Erythroblast (primary cell): ENCODE data around the gene MRPL10.
A peak's percentile ranks its signal among the peaks of the same experiment; 100 is the strongest.
"Not testable (repeated sequence)": the region's sequence is repeated elsewhere in the genome, so short reads cannot be mapped to it uniquely, and the experiment has no call there.

ENCODE experiments used
- DNase-seq, 2 experiments: peaks; one replicate each; lab custom pipeline; 2025; lab: John Stamatoyannopoulos, UW
- GATA1 ChIP-seq: IDR thresholded peaks from 2 replicates; pipeline ENCODE4 v1.6.1; 2011; ENCODE audit warnings: low read depth, mild to moderate bottlenecking, control low read depth, low read length, moderate library complexity
- POLR2A ChIP-seq: IDR thresholded peaks from 2 replicates; pipeline ENCODE4 v1.6.1; 2011; ENCODE audit warnings: mild to moderate bottlenecking, low read length

MRPL10 gene

DNA sequence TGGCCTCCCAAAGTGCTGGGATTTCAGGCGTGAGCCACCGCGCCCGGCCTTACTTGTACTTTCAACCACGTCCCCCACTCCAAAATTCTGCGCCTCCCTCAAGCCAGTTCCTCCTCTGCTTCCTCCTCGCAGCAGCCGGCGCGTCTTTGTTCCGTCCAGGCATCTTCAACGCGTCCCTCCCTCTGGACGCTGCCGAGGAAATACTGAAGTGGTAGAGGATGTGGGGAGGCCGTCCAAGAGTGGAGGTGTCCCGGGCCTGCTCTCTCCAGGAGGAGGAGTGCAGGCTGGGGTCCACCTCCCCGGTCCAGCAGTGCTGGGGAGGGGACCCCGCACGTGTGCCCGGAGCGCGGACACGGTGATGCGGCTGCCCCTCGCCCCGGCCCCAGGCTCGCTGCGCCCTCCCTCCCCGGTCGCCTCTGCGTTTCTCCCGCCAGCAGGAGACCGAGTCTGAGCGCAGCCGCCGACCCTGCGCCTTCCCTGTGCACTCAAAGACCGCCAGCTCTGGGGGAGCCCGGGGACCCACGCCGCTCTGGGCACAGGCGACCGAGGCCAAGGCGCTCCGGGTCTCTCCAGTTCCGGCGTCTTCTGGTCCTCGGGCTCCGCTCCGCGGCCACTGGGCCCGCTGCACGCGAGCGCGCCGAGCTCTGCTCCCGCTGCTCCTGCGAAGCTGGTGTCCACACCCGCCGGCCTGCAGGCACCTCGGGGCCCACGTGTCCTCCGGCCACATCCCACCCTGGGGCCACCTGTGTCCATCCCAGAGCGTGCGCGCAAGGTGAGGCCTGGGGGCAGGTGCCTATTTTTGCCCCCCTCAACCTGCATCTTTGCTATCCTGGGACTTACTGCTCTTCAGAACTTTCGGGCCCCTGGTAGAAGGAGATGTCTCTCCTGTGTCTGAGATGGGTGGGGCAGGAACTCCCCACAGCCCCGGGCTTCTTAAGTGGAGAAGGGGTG lies 41.5 kb downstream of the MRPL10 start:
- no peak for TF ChIP-seq GATA1
- no peak for TF ChIP-seq POLR2A
- peak; percentile 14 to 24 for DNase-seq

DNA sequence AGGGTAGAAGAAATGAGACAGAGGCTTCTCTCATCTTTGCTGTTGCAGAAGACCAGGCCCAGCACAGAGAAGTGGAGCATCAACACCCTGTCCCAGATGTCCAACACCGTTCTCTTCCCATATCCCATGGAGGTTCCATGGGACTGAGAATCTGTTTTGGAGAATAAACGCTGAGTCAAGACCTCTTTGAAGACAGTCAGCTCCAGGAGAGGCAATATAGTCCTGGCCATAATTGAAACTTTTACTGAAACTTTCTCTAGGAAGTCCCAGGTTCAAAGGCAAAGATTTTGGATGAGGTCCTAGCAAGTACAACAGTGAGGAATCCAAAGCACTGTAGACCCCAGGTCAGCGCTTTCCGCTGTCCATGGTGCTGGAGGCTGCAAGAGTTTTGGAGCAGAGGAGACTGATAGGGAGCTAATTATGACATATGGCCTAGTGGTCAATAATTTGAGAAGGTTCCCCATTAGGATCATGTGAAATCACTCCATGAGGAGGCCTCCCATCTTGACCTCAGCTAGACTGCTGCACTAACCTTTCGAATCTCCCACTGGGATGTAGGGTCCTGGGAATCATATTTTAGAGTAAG lies 45.7 kb downstream of the MRPL10 start:
- TF ChIP-seq POLR2A (no peak), GATA1 (no peak)
- peak; percentile 37 to 40 for DNase-seq

DNA sequence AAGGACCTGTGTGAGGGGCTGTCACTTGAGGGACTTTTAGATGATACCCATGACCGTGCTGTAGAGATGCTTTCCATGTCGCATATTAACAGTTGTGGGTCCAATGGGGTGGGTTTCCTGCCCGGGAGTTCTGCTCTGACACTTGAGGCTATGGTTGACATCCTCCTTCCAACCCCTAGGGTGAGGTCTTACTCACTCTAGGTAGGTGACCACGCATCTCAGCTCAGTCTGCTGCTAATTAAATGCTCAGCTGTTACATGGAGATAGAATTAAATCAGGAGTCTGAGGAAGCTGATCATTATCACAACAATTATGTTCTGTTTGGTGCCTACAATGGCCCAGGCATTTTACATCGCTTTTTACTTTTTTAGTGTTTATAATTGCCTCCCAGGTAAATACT lies 49.9 kb downstream of the MRPL10 start:
- TF ChIP-seq GATA1, result no peak
- TF ChIP-seq POLR2A, result no peak
- no peak for DNase-seq

DNA sequence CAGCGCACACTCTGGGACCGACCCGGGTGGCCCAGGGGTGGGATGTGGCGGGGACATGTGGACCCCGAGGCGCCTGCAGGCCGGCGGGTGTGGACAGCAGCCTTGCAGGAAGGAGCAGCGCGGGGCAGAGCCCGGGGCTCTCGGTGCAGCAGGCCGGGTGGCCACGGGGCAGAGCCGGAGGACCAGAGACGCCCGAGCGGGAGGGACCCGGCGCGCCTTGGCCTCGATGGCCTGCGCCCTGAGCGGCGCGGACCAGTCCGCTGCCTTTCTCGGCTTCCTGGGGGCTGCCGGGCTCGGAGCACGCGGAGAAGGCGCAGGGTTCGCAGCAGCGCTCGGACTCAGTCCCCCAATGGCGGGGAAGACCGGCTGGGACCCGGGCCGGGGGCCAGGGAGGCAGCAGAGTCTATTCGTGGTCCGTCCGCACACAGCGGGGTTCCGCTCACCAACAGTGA lies 53.1 kb downstream of the MRPL10 start:
- DNase-seq, result no peak
- TF ChIP-seq GATA1 (no peak), POLR2A (no peak)

DNA sequence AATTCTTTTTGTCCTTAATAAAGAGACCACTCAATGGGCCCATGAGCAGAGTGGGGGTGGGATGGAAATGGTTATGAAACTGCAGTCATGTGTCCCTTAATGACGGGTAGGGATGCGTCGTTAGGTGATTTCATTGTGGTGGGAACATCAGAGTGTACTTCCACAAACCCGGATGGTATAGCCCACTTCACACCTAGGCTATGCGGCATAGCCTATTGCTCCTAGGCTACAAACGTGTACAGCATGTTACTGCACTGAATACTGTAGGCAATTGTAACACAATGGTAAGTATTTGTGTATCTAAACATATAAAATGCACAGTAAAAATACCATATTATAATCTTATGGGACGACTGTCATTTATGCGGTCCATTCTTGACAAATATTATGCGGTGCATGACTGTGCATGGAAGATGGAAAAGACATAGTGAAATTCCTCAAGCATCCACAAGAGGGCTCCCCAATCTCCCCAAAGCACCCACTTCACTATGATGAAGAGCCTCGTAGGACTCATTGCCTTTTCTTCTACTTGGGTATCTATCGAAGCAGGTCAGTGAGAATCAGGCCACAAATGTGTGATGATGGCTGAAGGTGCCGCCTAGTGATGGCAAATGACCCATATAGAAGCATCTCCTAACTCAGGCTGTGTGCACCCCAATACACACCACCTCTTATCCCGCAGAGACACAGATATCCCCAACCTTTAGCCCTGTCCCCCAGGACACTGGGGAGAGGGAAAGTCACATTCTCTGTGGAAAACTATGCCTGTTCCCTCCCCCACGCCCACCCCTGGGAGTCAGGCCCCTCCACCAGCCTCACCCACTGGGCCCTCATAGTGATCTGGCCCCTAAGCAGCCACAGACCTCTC lies 54.8 kb downstream of the MRPL10 start:
- DNase-seq, result peak; percentile 54 to 75
- TF ChIP-seq POLR2A, result no peak
- TF ChIP-seq GATA1, result no peak

DNA sequence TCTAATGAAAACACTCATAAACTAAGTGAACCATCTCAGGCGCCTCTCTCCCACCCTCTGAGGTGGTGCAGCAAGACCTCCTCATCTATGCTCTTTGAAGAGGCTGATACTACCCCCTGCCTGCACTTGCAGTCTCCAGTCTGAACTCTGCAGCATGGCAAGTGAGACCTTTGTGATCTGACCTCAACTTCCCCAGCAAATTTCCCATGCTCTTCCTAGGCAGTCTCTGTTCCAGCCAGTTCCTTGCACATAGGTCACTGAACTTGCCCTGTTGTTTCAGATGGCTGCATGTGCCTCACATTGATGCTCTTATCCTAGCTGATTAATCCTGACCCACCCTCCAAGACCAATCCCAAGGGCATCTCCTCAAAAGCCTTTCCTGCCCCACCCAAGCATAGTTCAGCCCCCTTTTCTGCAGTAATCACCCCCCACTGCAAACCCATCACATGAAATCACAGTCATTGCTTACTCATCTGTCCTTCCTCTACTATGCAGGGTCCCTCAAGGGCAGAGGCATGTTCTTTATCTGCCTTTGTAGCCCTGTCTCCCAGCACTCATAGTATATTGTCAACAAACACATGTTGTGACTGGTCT lies 56.3 kb downstream of the MRPL10 start:
- no peak for DNase-seq
- TF ChIP-seq GATA1 (no peak), POLR2A (no peak)

DNA sequence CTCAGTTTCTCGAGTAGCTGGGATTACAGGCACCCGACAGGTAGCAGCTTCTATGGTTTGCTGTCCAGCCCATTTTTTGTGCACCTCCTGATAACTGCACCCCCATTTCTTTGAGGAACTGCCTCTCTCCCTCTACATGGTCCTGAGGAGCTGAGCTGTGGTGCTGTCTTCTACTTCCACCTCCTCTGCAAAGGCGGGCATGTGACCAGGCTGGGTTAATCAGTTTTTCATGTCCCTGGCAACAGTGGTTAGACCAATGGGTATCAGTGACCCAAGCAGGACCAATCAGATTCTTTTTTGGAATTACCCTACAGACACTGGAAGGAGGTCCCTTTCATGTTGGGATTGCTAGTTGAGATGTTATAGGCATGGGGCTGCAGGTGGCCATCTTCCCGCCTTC lies 57.0 kb downstream of the MRPL10 start:
- DNase-seq, result no peak
- TF ChIP-seq GATA1 (no peak), POLR2A (no peak)

DNA sequence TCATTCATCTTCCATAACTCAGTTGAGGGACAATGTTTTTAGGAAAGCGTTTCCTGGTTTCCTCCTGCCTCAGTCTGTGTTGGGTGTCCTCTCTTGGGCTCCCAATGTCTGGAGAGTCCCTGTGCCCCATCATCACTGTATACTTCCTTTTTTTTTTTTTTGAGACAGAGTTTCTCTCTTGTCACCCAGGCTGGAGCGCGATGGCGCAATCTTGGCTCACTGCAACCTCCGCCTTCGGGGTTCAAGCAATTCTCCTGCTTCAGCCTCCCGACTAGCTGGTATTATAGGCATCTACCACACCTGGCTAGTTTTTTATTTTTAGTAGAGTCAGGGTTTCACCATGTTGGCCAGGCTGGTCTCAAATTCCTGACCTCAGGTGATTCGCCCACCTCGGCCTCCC lies 57.7 kb downstream of the MRPL10 start:
- not testable (repeated sequence) for DNase-seq
